ENCODE measurements around the gene IMMP2L.

The IMMP2L gene

DNA sequence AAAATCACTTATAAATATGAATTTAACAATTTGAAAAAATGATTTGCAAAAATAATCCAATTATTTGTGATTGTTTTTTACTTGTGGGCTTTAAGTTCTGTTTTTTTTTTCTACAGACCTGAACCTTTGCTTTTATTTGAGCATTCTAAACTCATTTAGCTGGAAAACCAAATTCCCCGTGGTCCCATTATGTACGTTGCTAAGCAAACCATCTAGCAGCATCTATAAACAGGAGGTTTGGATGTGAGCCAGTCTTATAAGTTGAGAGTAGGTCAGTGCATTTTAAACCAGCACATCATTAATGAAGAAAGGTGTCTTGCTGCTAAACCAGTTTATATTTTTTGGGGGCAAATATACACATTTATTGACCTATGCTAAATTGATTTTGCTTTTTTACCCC is 394.1 kb downstream of the IMMP2L start:
- DNase-seq (ENCODE audit: low read depth in 2 of 2, low spot score in 1 of 2): no peak

GRCh38 chr7:111164442-111164841 is 397.9 kb downstream of the IMMP2L start:
- no peak for DNase-seq (ENCODE audit: low read depth in 2 of 2, low spot score in 1 of 2)

GRCh38 chr7:111162692-111163091 is 399.6 kb downstream of the IMMP2L start:
- DNase-seq (ENCODE audit: low read depth in 2 of 2, low spot score in 1 of 2): no peak

- no peak for DNase-seq (ENCODE audit: low read depth in 2 of 2, low spot score in 1 of 2)
These were observed 402.0 kb downstream of the IMMP2L start for GRCh38 chr7:111160297-111160696.

DNA sequence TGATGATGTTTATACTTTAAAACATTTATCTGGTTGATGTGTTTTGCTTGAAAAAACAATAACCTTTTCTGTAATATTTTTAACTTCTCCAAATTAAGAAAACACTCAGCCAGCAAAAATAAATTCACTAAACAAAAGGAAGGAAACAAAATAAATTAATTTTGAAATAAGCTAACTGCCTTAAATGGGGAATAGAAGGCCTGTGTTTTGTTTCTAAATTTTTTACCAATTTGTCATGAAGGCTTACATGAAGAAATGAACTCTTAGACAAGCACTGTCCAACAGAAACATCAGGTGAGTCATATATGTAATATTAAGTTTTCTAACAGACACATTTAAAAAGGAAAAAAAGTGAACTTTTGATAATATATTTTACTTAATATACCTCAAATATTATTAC is 402.9 kb downstream of the IMMP2L start:
- no peak for DNase-seq (ENCODE audit: low read depth in 2 of 2, low spot score in 1 of 2)

DNA sequence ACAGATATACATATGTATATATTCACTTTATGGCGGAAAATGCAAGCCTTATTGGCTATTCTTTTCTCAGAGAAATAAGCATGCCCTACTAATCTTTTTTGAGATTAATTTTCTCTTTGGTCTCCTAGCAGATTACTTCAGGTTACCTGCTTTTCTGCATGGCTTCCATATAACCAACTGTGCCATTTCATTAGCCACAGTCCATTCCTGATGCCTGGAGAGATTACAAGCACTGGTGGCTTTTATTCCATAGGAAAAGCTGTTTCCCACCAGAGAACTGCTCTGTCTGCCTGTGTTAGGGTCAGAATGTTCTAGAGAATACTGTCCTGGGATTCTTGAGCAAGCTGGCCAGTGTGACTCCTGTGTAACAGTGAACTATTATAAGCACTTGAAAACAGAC is 411.6 kb downstream of the IMMP2L start:
- DNase-seq (ENCODE audit: low read depth in 2 of 2, low spot score in 1 of 2): no peak

- no peak for DNase-seq (ENCODE audit: low read depth in 2 of 2, low spot score in 1 of 2)
These were observed 414.4 kb downstream of the IMMP2L start for GRCh38 chr7:111147708-111148533.

GRCh38 chr7:111146136-111146535 is 416.2 kb downstream of the IMMP2L start:
- no peak for DNase-seq (ENCODE audit: low read depth in 2 of 2, low spot score in 1 of 2)

- no peak for DNase-seq (ENCODE audit: low read depth in 2 of 2, low spot score in 1 of 2)
These were observed 416.8 kb downstream of the IMMP2L start for GRCh38 chr7:111145472-111145871.

DNA sequence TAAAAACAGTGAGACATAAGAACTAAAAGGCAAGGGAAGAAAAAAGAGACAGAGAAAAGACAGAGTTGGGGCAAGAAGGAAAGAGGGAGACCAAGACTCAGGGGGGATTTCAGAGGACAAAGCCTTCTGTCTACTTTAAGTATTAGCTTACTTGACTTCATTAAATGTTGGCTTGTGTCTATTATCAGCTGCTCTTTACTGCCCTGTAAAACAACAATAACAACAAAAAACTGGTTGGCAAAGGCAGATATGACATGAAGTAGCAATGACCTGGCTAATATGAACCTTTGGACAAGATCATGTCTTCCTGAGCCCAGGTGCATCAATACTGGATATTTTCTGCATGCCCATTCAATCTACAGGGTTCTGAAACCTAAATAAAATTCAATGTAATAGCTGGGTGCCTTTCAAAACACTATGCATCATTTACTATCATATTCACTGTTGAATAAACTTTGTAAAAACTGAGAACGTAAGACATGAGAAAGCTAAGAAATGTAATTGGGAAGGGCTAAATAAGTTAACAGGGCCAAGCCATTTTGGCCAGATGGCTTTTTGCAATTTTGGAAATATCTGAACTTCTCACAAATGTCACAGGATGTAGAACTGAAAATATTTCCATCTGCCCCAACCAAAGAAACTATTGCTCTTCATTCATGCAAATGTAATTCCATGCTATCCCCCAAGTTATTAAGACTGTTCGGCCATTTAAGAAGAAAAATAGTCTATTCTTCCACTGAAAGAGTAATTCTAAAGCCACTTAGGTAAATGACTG is 422.0 kb downstream of the IMMP2L start:
- DNase-seq (ENCODE audit: low read depth in 2 of 2, low spot score in 1 of 2): no peak

- DNase-seq (ENCODE audit: low read depth in 2 of 2, low spot score in 1 of 2): no peak
These were observed 423.7 kb downstream of the IMMP2L start for GRCh38 chr7:111138586-111138985.

DNA sequence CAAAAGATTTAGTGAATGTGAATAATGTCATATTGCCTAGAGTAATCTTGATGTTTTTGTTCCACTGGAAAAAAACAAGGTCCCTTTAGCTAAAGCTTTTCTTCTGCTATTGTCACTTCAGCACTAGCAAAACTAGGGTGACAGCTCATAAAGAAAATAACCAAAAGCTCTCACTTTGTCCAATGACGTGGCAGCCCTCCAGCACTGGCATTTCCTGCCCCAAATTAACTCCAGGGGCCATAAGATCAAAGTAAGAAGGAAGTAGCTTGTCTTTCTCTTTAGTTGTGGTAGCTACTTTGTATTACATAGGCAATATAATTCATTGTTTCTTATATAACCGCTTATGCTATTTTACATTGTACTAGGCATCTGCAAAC is 424.1 kb downstream of the IMMP2L start:
- DNase-seq (ENCODE audit: low read depth in 2 of 2, low spot score in 1 of 2): peak in 1 of 2 donors; percentile 5

GRCh38 chr7:111137296-111138192 is 424.7 kb downstream of the IMMP2L start:
- DNase-seq (ENCODE audit: low read depth in 2 of 2, low spot score in 1 of 2): no peak

DNA sequence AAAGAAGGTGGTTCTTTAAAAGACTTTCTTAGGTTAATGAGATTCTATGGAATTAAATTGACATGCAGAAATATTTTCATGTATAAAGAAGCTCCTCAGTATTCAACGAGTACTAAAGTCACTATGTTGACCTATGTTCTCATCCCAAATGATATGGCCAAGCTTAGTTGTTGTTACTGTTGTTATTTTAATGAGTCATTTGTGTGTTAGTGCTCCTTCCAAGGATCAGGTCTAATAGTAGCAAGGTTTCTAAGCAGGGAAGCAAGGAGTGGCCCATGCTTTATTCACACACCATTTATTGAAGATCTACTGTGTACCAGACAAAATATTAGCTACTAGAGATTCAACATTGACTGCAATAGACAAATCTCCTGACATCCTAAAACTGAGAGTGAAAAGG is 429.5 kb downstream of the IMMP2L start:
- no peak for DNase-seq (ENCODE audit: low read depth in 2 of 2, low spot score in 1 of 2)

- DNase-seq (ENCODE audit: low read depth in 2 of 2, low spot score in 1 of 2): no peak
These were observed 432.9 kb downstream of the IMMP2L start for GRCh38 chr7:111129435-111129834.

DNA sequence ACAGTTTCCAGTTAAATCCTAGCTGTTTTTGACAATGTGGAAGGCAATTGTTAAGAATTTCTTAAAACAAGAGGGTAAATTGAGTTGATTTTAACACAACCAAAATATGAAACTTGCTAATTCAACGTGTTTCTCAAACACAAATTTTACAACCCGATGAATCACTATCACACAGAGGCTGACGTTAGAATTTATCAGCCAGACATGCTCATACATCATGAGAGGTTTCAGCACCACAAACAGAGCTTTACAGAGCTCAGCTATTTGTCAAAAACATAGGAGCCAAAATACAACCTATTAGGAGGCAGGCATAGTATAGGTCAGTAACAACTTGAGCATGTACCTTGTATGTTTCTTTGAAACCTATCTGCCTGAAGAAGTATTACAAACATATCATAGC is 435.3 kb downstream of the IMMP2L start:
- DNase-seq (ENCODE audit: low read depth in 2 of 2, low spot score in 1 of 2): no peak

- no peak for DNase-seq (ENCODE audit: low read depth in 2 of 2, low spot score in 1 of 2)
These were observed 446.3 kb downstream of the IMMP2L start for GRCh38 chr7:111115966-111116365.

DNA sequence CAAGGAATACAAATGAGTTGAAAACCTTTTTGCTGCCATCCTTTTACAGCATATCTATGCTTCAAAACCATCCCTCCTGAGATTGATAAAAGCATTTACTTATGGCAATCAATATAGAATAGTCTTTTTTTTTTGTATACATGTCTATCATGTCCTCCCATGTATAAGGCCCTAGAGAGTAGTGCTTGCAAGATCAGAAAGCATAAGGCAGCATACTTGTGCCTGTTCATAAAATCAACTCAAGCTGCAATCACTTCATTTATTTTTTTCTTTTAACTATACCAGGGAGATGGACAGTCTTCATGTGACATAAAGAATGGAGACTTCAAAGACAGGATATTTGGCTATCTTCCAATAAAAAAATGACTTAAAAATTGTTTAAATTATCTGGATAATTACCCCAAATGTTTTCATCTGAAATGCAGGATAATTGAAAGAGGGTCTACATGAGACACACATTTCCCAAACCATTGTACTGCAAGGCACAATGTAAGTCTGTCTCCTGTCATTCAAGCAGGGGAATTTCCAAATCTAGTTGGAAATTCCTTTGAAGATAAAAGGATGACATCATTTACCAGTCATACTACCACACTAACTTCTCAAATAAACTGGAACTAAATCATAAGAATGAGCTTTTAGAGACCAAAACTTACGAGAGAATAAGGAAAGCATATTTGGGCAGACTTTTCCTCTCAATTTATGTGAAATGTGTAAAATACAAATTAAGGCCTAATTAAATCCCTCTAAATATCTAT is 448.9 kb downstream of the IMMP2L start:
- DNase-seq (ENCODE audit: low read depth in 2 of 2, low spot score in 1 of 2): no peak

- DNase-seq (ENCODE audit: low read depth in 2 of 2, low spot score in 1 of 2): no peak
These were observed 449.9 kb downstream of the IMMP2L start for GRCh38 chr7:111112439-111112838.

GRCh38 chr7:111108496-111108895 is 453.8 kb downstream of the IMMP2L start:
- no peak for DNase-seq (ENCODE audit: low read depth in 2 of 2, low spot score in 1 of 2)

- no peak for DNase-seq (ENCODE audit: low read depth in 2 of 2, low spot score in 1 of 2)
These were observed 454.3 kb downstream of the IMMP2L start for GRCh38 chr7:111108000-111108399.

Measured in stimulated activated CD8-positive, alpha-beta memory T cell treated with anti-CD3 and anti-CD28 coated beads, Interleukin-4, amount 100 ng/mL, for 1 hour (primary cell).